ENCODE results near the gene RFX2. TPM values are rescaled to one million over a fixed set of nuclear protein-coding genes. Genes with fewer than 3 reads are reported as not detected.

The RFX2 gene
- total and polyA plus RNA-seq, 4 donors = 13.1 to 54.2 (median 20.0) TPM

GRCh38 chr19:5985098-5985783 is 125.1 kb downstream of the RFX2 start:
- H3K4me1 ChIP-seq (ENCODE audit: control insufficient read depth in 5 of 5, insufficient read depth in 5 of 5, low read length in 5 of 5) = peaks cover 0 to 34% (median 5%) of the 10 kb centered on the region in 5 donors
- no peaks in the 10 kb centered on the region for H3K36me3 ChIP-seq (ENCODE audit: control insufficient read depth in 4 of 4, insufficient read depth in 4 of 4, low read length in 4 of 4)
- ATAC-seq (ENCODE audit: insufficient read depth, low FRiP score) (no peak), DNase-seq (no peak)
- H3K27me3 ChIP-seq (ENCODE audit: control insufficient read depth in 3 of 3, insufficient read depth in 3 of 3, low read length in 2 of 3) = no peaks in the 10 kb centered on the region
- H3K9ac ChIP-seq (ENCODE audit: insufficient read depth in 1 of 2, low read length in 2 of 2) = no peak overlapping the region
- WGBS, 2 donors = 91 to 95% methylated on average over 12 of the region's 12 CpGs
- no peaks in the 10 kb centered on the region for H3K9me3 ChIP-seq (ENCODE audit: control insufficient read depth in 4 of 4, insufficient read depth in 3 of 4, low read length in 3 of 4)
- no peak for TF ChIP-seq CTCF (IDR thresholded peaks at IDR 0.05; ENCODE audit: control extremely low read depth, extremely low read depth)
- H3K4me3 ChIP-seq = no peak overlapping the region
- no peak overlapping the region for H3K27ac ChIP-seq (ENCODE audit: low read depth in 1 of 2, low read length in 1 of 2)

- peaks cover 0 to 34% (median 5%) of the 10 kb centered on the region in 5 donors for H3K4me1 ChIP-seq (ENCODE audit: control insufficient read depth in 5 of 5, insufficient read depth in 5 of 5, low read length in 5 of 5)
- no peak overlapping the region for H3K4me3 ChIP-seq
- H3K9ac ChIP-seq (ENCODE audit: insufficient read depth in 1 of 2, low read length in 2 of 2) = peak overlapping the region in 1 of 2 donors; percentile 19
- 59 to 85% methylated on average over 4 of the region's 4 CpGs for WGBS, 2 donors
- TF ChIP-seq CTCF (IDR thresholded peaks at IDR 0.05; ENCODE audit: control extremely low read depth, extremely low read depth) = no peak
- DNase-seq (peak; percentile 65 to 79 (median 73)), ATAC-seq (ENCODE audit: insufficient read depth, low FRiP score) (no peak)
- no peak overlapping the region for H3K27ac ChIP-seq (ENCODE audit: low read depth in 1 of 2, low read length in 1 of 2)
- H3K27me3 ChIP-seq (ENCODE audit: control insufficient read depth in 3 of 3, insufficient read depth in 3 of 3, low read length in 2 of 3) = no peaks in the 10 kb centered on the region
- no peaks in the 10 kb centered on the region for H3K9me3 ChIP-seq (ENCODE audit: control insufficient read depth in 4 of 4, insufficient read depth in 3 of 4, low read length in 3 of 4)
- no peaks in the 10 kb centered on the region for H3K36me3 ChIP-seq (ENCODE audit: control insufficient read depth in 4 of 4, insufficient read depth in 4 of 4, low read length in 4 of 4)
Measured at GRCh38 chr19:5984600-5984999, 125.7 kb downstream of the RFX2 start.

GRCh38 chr19:5983367-5983955 is 126.8 kb downstream of the RFX2 start:
- TF ChIP-seq CTCF (IDR thresholded peaks at IDR 0.05; ENCODE audit: control extremely low read depth, extremely low read depth) = no peak
- Histone ChIP-seq H3K36me3 (ENCODE audit: control insufficient read depth in 4 of 4, insufficient read depth in 4 of 4, low read length in 4 of 4) (no peaks in the 10 kb centered on the region), H3K9ac (ENCODE audit: insufficient read depth in 1 of 2, low read length in 2 of 2) (no peak overlapping the region), H3K4me3 (no peak overlapping the region), H3K27ac (ENCODE audit: low read depth in 1 of 2, low read length in 1 of 2) (peak overlapping the region in 1 of 2 donors; percentile 37), H3K27me3 (ENCODE audit: control insufficient read depth in 3 of 3, insufficient read depth in 3 of 3, low read length in 2 of 3) (no peaks in the 10 kb centered on the region), H3K9me3 (ENCODE audit: control insufficient read depth in 4 of 4, insufficient read depth in 3 of 4, low read length in 3 of 4) (no peaks in the 10 kb centered on the region), H3K4me1 (ENCODE audit: control insufficient read depth in 5 of 5, insufficient read depth in 5 of 5, low read length in 5 of 5) (peaks cover 2 to 40% (median 11%) of the 10 kb centered on the region in 5 donors)
- DNase-seq (peak; percentile 63 to 87 (median 79)), ATAC-seq (ENCODE audit: insufficient read depth, low FRiP score) (no peak)
- WGBS, 2 donors = 46 to 59% methylated on average over 14 of the region's 14 CpGs
